ENCODE results near the gene MVK. TPM values are rescaled to one million over a fixed set of nuclear protein-coding genes. Genes with fewer than 3 reads are reported as not detected.

The MVK gene
- total and polyA plus RNA-seq, 4 donors: 34.9 to 50.3 (median 41.4) TPM

- TF ChIP-seq CTCF (IDR thresholded peaks at IDR 0.05; ENCODE audit: low read depth, low read length, missing input control) (peak; percentile 95), FOXA2 (IDR thresholded peaks at IDR 0.05) (no peak), JUND (IDR thresholded peaks at IDR 0.05) (no peak), EGR1 (IDR thresholded peaks at IDR 0.05; ENCODE audit: low read depth in 2 of 2) (no peak), NR2F2 (IDR thresholded peaks at IDR 0.05) (peak; percentile 31), GABPA (IDR thresholded peaks at IDR 0.05 in 1 of 2, conservative IDR thresholded peaks at IDR 0.05 in 1 of 2) (no peak), RXRA (IDR thresholded peaks at IDR 0.05) (peak in 1 of 2 donors; percentile 53)
Measured at GRCh38 chr12:109597795-109598427, 24.3 kb downstream of the MVK start (continued).

- Histone ChIP-seq H3K4me3 (ENCODE audit: low read depth in 1 of 3, low read length in 3 of 3) (no peak overlapping the region), H3K27ac (ENCODE audit: low read depth in 1 of 2, low read length in 2 of 2) (no peak overlapping the region)
Measured at GRCh38 chr12:109598428-109598854, 24.8 kb downstream of the MVK start.

More at GRCh38 chr12:109598428-109598854, 24.8 kb downstream of the MVK start:
- 53% methylated on average over 11 of the region's 11 CpGs for WGBS
- Histone ChIP-seq H3K27me3 (ENCODE audit: control insufficient read depth in 4 of 4, insufficient read depth in 4 of 4, low read length in 3 of 4) (no peaks in the 10 kb centered on the region), H3K4me1 (ENCODE audit: control insufficient read depth in 4 of 4, insufficient read depth in 4 of 4, low read length in 3 of 4) (peaks cover 2 to 16% (median 10%) of the 10 kb centered on the region in 4 donors), H3K36me3 (ENCODE audit: control insufficient read depth in 4 of 4, insufficient read depth in 3 of 4, low read depth in 1 of 4, low read length in 3 of 4) (peaks cover 0 to 15% (median 7%) of the 10 kb centered on the region in 4 donors), H3K9me3 (ENCODE audit: control insufficient read depth in 4 of 4, low read length in 3 of 4) (no peaks in the 10 kb centered on the region), H3K9ac (ENCODE audit: low read depth in 1 of 2, low read length in 2 of 2) (no peak overlapping the region)
- DNase-seq (ENCODE audit: low spot score): peak; percentile 40
- TF ChIP-seq HNF4G (IDR thresholded peaks at IDR 0.05) (no peak), RXRA (IDR thresholded peaks at IDR 0.05) (no peak), YY1 (IDR thresholded peaks at IDR 0.05) (no peak), ATF3 (IDR thresholded peaks at IDR 0.05) (no peak), REST (IDR thresholded peaks at IDR 0.05) (no peak), HNF4A (conservative IDR thresholded peaks at IDR 0.05) (no peak), RAD21 (IDR thresholded peaks at IDR 0.05) (no peak), SP1 (IDR thresholded peaks at IDR 0.05) (no peak), NR2F2 (IDR thresholded peaks at IDR 0.05) (no peak)

Measured in liver (tissue), 9 donors.